SKM-1 (cell line): Measurements from ENCODE around the gene POU3F2.

Experiments
- DNase-seq: peaks from one replicate; lab custom pipeline; 2025; ENCODE audit not compliant: unreplicated experiment; lab: John Stamatoyannopoulos, UW

The POU3F2 gene

DNA sequence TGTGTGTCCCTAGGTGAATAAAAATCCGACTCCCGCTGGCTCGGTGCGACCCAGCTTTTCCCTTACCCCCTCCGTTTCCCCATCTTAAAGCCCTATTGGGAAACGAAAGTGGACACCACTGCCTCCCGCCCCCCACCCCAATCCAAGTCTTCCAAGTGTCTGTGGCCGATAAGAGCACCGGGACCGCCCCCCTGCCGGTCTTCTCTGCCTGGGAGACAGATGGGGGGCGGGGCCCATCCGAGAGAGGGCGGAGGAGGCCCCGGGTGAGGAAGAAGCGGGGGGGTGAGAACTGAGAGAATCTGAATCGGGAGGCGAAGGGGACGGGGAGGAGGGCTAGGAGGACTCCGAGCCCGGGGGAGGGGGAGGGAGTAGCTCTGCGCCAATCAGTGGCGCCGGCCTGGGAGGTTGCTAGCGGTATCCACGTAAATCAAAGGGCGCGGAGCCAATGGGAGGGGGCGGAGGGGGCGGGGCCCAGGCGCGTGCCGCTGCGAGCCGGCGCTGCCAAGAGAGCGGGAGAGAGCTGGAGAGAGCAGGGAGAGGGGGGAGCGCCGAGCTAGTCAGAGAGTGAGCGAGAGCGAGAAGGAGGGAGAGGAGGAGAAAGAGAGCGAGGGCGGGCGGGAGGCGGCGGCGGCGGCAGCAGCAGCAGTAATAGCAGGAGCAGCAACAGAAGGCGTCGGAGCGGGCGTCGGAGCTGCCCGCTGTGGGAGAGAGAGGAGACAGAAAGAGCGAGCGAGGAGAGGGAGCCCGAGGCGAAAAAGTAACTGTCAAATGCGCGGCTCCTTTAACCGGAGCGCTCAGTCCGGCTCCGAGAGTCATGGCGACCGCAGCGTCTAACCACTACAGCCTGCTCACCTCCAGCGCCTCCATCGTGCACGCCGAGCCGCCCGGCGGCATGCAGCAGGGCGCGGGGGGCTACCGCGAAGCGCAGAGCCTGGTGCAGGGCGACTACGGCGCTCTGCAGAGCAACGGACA is at the start of gene POU3F2:
Gene POU3F2, plus strand, starts transcription at position 515 of the 972 bp plus-strand sequence. Its CDS starts 300 bp downstream, at position 815.
- no peak for DNase-seq

DNA sequence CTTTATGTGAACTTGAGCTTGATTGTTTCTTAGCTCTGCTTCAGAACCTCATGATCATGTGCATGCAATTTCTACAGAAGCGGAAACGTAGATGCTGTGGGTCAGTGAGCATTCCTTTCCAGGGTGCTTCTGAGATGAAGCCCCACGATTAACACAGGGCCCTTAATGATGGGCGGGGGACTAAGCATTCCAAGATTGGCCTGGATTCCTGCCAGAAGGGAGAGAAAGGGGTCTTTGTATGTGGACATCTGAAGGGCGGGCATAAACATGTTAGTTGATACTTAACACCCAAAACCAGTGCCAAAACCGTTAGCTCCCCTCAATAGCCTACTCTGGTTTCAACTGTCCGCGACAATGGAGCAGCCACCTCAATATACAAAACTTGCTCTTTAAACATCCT is 46.9 kb upstream of the POU3F2 start:
- no peak for DNase-seq

DNA sequence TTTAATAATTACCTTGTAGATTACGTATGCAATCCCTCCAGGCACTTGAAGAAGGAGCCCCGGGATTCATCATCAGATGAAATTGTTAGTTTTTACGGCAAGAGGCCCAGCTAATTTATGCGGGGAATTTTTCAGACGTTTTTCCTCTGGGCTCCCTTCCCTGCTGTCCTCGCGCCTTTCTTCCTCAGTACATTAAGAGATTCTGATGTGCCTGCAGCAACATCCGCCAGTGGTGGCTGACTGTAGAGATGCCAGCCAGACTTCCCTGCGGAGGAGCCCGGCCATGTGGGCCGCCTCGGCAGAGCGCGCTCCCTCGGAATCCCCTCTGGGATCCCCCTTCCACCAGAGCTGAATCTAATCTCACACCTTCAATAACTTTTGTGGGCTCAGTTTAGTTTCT is 46.4 kb upstream of the POU3F2 start:
- DNase-seq: no peak

DNA sequence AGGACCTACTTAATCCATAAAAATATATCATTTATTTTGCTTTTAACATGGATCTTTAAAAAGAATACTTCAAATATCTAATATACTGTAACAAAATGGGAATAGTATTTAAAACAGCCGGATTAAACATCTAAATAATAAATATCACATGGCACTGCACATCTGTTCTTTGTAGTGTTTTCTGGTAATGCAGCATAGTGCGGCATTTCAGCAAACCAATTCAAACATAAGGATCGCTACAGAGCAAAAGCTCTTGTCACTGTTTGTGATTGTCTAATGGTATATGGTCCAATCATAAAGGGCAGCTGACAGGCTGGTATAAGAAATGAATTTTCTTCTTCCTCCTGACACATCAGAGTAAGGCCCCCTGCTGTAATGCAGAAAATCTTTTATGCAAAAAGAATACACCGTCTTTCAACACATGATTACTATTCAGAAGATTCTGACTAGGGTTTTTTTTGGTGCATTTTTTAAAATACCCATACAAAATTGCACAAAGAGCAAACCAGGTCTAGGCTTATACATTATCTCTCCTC is 40.0 kb upstream of the POU3F2 start:
- DNase-seq: no peak

DNA sequence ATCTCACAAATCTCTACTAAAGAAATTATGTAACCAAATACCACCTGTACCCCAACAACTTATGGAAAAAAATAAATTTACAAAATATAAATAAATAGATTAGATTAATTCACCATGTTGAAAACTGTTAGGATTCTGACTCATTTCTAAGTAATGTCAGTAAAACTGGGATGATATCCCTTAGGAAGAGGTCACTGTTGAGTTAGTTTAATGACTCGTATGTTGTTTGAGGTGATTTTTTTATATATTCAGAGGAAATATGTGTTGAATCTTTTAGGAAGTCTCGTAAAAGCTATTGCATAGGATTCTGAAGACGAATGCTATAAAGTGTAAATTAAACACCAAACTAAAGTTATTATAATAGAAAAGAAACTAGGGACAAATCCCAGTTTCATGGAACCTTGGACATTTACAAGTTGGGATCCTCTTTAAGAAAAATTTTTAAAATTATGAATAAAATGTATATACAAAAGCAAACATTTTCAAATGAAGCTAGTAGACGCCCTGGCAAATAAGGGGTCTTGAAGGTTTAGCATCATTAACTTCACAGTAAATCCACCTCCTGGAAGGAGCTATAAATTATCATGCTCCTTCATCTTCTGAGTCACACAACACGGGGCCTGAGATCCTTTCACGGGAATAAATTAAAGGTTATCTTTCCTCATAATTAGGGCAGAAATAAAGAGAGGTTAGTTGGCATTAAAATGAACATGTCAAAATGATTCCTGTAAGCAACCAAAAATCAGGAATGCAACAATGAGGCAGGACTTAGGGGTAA is 37.0 kb upstream of the POU3F2 start:
- DNase-seq: no peak

DNA sequence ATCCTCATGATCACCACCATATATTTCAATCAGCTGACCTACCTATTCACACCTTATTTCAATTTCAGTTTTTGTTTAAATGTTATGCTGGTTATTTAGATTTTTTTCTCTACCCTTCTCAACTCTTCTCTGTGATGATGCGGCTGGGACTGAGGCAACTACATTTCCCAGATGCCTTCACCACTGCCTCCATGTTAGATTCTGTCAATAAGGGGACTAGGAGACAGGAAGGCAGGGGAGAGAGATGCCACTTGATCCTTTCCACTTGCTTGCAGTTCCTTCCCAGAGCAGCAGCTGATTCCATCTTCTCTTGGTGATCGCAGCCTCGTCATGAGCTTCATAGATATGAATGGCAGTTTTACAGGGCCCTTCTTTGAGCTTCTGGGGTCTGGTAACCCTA is 33.5 kb upstream of the POU3F2 start:
- DNase-seq: no peak

DNA sequence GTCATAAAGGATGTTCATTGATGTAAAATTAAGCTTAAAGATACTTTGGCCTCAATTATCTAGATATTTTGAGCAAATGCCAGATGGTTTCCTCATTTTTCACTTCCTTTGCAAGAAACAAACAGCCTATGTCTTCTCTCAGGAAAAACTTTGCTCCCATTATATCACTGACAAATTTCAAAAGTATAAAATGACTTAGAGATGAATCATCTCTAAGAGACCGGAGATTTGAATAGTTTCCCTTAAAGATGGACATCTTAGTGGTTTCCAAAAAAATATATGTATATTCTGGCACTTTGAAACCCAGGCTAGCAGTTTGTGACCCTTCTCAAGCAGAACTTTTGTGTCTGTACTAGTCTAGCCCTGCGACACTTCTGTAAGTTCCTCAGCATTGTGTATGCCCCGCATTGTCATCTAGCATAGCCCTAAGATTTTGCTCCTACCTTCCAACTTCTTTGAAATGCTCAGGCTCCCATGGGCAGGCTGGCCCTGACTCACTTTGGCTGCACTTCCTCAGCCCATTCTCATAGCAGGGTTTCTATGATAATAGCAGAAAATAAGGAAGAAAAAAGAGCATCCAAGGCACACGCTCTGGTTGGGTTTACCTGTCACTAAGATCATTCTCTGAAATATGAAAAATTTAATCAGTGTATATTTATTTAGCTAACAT is 25.7 kb upstream of the POU3F2 start:
- no peak for DNase-seq

DNA sequence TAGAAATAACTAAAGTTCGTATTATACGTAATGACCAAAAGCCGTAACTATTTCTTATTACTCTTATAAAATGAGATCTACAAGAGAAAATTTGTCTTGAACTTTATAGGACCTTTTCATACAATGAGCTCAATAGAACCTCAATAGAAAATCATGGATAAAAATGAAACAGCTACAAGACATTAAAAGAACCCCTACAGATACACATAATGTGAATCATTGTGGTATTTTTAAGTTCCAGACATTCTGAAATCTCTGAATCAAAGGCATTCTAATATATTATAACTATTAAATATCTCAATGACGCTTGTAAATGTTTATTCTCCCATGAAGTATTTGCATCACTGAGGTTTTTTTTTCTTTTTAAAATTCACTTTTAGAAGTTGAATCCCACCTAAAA is 22.2 kb upstream of the POU3F2 start:
- no peak for DNase-seq

DNA sequence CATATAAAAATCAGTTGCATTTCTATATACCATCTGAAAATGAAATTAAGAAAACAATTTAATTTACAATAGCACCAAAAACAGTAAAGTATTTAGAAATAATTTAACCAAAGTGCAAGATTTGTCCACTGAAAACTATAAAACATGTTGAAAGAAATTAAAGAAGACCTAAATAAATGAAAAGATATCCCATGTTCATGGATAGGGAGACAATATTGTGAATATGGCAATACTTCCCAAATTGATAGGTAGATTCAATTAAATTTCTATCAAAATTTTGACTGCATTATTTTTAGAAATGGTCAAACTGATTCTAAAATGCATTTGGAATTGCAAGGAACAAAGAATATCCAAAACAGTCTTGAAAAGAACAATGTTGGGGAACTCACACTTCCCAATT is 17.6 kb upstream of the POU3F2 start:
- no peak for DNase-seq

DNA sequence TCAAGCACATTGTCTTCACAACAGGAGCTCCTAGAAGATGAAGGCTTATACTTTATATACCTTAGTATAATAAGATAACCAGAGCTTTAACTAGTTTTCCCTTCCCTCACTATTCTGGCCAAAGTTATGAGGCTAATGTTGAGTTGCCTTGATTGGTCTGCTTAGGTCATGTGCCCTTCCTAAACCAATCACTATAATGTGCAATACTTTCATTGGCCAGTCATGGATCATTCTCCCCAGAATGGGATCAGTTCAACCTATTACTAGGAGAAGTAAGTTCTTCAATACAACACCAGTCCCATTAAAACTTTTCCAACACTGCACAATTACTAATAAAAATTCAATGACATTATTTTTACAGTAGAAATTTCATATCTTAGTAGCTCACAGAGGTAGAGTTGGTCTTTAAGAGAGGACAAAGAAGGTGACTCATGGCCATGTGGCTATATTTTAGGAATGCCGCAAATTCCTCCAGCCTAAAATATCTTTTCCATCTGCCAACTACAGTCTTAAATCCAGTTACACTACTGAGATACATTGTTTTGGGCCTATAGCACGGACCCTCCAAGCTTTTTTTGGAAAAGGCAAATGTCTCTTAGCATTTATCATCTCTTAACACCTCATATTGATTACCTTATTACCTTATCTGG is 12.5 kb upstream of the POU3F2 start:
- no peak for DNase-seq

DNA sequence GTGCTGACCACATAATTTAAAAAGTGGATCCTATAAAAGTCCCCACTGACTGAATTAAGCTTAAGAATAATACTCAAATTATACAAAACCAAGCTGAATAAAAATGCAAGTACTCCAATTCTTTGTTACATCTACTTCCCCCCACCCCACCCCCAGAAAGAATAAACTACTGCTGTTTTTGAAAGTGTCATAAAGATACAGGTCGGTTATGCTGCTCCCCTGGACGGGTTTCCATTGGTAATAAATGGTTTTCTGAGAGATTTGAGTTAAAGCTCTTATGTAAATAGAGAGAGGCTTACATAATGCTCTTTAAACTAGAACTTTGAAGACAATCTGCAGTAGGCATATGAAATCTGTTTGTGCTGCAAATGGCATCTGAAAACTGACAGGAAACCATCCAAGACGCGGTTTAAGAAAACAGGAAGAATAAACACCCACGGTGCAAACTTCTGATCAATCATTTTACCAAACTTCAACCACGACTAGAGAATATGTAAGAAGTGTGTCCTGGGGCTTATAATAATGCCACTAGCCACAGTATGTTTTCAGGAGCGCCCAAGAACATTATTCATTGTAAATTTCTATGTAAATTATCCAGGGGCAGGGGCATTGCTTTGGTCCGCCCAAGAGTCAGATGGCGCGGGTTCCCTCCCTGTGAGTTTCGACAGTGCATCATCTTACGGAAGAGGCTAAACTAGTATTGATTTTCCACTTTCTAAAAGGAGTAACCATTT is 10.8 kb upstream of the POU3F2 start:
- no peak for DNase-seq

DNA sequence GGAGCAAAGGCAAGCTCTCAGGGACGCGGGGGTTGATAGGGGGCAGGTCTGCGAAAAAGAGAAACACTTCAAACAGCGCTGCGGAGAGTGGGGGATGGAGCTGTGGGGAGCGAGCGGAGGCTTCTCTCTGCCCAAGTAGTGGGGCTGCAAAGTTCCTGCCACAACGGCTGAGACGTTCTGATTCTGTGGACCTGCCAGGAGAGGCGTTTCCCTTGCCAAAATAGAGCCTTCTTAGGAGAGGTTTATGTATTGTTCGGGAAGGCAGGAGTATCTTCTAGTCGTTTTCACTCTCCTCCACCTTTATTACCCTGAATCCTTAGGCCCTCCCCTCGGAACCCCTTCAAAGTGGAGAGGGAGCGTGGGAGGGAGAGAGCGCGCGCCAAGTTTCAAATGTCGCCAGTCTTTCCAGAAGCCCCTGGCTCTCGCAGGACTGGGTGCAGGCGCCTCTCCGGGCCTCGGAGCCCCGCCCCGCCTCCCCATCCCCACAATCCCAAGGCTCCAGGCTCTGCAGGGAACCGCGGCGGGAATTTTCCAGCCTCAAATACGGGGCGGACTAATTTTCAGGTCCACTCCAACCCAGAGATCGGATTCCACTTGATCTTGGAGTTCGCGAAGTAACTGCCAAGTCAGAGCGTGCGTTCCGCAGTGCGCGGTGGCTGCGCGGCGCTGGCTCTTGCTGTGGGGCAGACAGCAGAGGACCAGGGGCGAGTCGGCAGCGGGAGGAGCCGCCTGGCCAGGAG is 10.0 kb upstream of the POU3F2 start:
- no peak for DNase-seq

DNA sequence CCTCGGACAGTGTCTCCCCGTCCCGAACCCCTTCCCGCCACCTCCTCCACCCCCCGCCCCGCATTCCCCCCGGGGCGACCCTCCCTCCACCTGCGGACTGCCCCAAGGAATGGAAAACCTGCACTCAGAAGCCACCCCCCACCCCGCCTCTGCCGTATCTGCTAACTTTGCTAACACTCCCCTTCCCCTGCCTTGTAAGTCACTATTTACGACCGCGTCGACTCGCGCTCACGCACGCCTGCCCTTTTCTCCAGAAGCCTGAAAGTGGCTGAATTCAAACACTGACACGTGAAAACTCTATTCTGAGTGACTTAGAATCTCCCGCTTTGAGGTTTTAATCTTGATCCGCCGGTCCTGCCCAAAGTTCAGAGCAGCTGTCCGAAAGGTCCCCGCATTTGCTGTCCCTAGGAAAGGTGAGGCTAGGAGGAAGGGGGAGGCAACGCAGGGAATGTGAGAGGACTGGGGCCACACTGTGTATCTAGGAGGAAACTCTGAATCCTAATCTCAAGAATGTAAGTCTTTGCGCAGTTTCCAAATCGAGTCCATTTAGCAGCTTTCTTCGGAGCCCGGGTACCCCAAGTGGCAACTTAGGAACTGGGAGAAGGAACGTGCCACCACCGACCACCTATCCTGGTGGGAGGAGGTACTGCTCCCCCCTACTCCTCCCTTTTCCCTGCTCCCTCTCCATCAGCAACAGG is 9.3 kb upstream of the POU3F2 start:
- DNase-seq: no peak

DNA sequence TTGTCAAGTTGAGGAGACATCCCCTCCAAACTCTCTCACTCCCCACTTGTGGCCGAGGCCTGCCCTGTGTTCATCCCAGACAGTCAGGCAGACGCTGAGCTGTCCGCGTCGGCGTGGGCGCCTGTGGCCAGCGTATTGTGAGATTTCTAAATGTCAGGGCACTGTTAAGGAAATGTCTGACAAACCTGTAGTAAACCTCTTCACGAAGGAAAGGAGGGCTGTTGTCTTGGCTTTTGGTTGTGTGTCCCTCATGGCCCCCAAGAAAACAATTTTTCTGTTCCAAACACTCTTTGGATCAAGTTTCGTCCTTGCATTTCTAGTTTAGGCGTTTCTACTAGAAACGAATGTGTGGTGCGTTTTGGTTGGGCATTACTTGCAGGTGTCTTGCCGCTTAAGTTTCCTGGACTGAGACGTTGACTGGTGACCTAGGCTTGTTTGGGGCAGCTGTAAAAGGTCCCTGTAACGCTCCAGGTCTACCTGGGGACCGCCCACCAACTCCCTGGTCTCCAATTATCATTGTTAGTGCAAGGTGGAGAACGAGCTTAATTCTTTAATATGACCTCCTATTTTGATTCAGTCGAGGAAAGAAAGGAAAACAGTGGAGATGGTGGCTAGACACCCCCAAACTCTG is 8.7 kb upstream of the POU3F2 start:
- no peak for DNase-seq

DNA sequence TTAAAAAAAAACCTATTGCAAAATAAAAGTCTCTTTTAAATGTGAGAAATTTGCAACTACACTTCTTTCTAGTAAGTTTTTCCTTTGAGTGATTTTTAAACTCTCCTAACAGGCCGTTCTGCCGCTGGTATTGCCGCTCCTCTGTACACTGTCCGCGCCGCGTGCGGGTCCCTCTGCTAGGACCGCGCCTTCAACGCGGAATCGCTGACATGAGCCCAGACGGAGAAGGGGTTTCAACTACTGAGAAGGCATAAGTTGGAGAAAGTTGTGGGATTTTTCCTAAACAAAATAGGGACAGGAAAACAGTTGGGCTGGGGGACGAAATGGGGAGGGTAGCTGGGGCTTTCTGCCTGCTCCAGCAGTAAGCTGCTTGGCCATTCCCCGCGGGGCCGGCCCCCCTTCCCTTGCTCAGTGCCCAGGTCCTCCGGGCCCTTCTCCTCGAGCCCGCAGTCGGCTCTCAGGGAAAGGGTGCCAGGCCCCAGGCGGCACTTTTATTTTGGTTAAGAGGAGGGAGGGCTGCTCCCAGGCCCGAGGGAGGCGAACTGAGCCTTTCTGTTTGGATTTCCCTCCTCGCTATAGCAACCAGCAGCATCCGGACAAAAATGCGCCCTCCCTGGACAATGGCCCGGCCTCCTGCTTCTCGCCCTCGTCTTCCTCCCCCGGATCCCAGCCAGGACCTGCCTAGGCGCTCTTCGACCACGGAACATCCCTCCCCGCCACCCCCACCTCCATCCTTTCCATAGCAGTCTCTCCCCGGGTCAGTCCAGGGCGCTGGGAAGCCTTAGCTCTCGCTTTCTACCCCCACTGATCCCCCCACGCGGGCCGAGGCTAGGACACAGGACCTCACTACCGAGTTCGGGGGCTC is 6.8 kb upstream of the POU3F2 start:
- DNase-seq: no peak

DNA sequence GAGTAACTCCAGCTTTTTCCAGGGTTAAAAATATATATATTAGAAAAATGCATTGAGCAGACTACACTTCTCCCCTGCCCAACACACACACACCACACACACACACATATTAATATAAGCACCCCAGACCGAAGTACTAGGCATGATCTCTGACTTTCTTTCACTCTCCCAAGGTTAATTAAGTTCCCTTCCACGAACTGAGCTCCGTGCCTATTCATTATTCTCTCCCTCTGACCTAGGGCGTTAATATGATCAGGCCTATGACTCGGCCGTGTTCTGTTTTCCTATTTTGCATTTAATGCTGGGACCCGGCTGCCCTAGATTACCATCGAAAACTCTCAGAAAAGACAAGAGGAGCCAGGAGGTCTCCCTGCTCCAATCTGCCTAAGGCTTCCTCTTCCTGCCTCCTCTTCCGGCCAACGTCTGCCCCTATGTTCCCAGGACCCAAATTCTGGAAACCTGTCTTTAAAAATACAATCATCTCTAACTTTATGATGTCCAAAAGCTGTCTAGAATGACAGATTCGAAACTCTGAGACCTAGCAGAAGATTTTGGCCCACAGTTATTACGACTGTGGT is 6.1 kb upstream of the POU3F2 start:
- DNase-seq: no peak

DNA sequence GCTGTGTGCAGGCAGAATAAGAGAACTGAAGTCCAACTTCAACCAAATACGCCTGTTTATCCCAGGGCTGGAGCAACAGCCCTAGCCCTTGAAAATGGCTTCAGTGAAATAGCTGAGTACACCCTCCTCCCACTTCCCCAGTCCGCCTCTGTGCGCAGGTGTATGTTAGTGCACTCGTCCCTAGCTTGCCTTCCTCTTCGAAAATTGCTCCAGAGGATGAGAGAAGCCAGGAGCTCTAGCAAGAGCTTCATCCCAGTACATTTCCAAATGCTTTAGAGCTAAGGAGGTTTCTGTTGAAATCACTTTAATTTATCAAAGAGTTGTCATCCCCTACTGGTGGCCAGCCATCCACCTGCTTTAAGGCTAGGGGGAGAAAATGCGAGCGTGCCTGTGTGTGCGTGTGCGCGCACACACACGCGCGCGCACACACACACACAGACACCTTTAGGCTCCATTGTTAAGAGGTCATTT is 5.4 kb upstream of the POU3F2 start:
- DNase-seq: no peak
